HCT116 (cell line): Measurements from ENCODE around the gene OR6J1. TPM values are rescaled to one million over a fixed set of nuclear protein-coding genes. Genes with fewer than 3 reads are reported as not detected.
A peak's percentile ranks its signal among the peaks of the same experiment; 100 is the strongest.

ENCODE experiments used
- ATAC-seq: fragments of 200-7000 bp; cut with Tn5 transposase; 2 replicates; pipeline ENCODE4 v1.9.1; 2020; ENCODE audit warnings: mild to moderate bottlenecking, moderate library complexity
- BruUV-seq: library from RNA; stranded (reverse); fragments of 400-500 nt; replicated peaks from 2 replicates; lab custom pipeline; 2021; lab: Mats Ljungman, UMichigan
- CTCF ChIA-PET: fragments of 300-600 bp; sonication (Branson Sonifier 250); formaldehyde crosslinking; loops from one replicate; lab custom pipeline; 2021; ENCODE audit warnings: antibody characterized with exemption; lab: Charles Lee
- POLR2A ChIA-PET: fragments of 300-600, 350-600 bp; sonication (Branson Sonifier 250); formaldehyde crosslinking; loops from one replicate; lab custom pipeline; 2021; ENCODE audit warnings: antibody characterized with exemption; lab: Charles Lee
- RAD21 ChIA-PET, 2 experiments: fragments of 300-600 bp; sonication (Branson Sonifier 250); formaldehyde crosslinking; loops; one replicate each; lab custom pipeline; 2023; ENCODE audit warnings: low total read pairs in 2 of 2; ENCODE audit not compliant: uncharacterized antibody in 2 of 2, unreplicated experiment in 2 of 2, low non-redundant PET in 1 of 2; lab: Charles Lee
- DNase-seq: peaks from one replicate; pipeline ENCODE4 v3.0.0-alpha.2; 2010; ENCODE audit warnings: low read depth, low spot score
- H2AFZ ChIP-seq: fragments of 200-600 bp; shearing (Covaris generic), sonication (generic); 2 replicates; pipeline ENCODE4 v1.6.1; 2017; ENCODE audit warnings: low read depth, mixed run types, mixed read lengths, antibody characterized with exemption, low read length; ENCODE audit not compliant: poor library complexity, severe bottlenecking
- H3K27ac ChIP-seq: 2 replicates; pipeline ENCODE4 v1.5.1; 2012; ENCODE audit warnings: low read depth, low read length
- H3K27me3 ChIP-seq: fragments of 200-600 bp; sonication (generic); 2 replicates; pipeline ENCODE4 v1.6.1; 2016; ENCODE audit warnings: mixed run types, low read length, mixed read lengths; ENCODE audit not compliant: insufficient read depth
- H3K36me3 ChIP-seq, 2 experiments: fragments of 200-500 bp in 1 of 2; fragments of 200-600 bp in 1 of 2; sonication (Bioruptor generic) in 1 of 2; sonication (generic) in 1 of 2; 2 replicates each; pipeline versions ENCODE4 v1.5.1 to v1.6.1; 2014 to 2016; ENCODE audit warnings: low read length in 2 of 2, inconsistent platforms in 1 of 2, mixed read lengths in 1 of 2, mixed run types in 1 of 2; ENCODE audit not compliant: insufficient read depth in 2 of 2, control insufficient read depth in 1 of 2
- H3K4me1 ChIP-seq, 2 experiments: fragments of 200-600 bp in 1 of 2; sonication (generic) in 1 of 2; 2 replicates each; pipeline versions ENCODE4 v1.5.1 to v1.6.1; 2012 to 2017; ENCODE audit warnings: low read length in 2 of 2, inconsistent platforms in 1 of 2, mild to moderate bottlenecking in 1 of 2, mixed read lengths in 1 of 2, mixed run types in 1 of 2, moderate library complexity in 1 of 2; ENCODE audit not compliant: insufficient read depth in 2 of 2, control insufficient read depth in 1 of 2
- H3K4me2 ChIP-seq: fragments of 200-600 bp; sonication (generic); 2 replicates; pipeline ENCODE4 v1.6.1; 2017; ENCODE audit warnings: mixed run types, low read length, mixed read lengths
- H3K4me3 ChIP-seq, 2 experiments: fragments of 200-600 bp in 1 of 2; sonication (generic) in 1 of 2; replicated peaks in 1 of 2; 2 replicates each; pipeline ENCODE4 v1.5.1; 2011 to 2016; ENCODE audit warnings: low read length in 2 of 2, control low read depth in 1 of 2, low read depth in 1 of 2, mild to moderate bottlenecking in 1 of 2, mixed read lengths in 1 of 2, mixed run types in 1 of 2
- H3K79me2 ChIP-seq: fragments of 200-600 bp; sonication (generic); 2 replicates; pipeline ENCODE4 v1.6.1; 2017; ENCODE audit warnings: mild to moderate bottlenecking, mixed run types, low read length, moderate library complexity, mixed read lengths; ENCODE audit not compliant: insufficient read depth
- H3K9ac ChIP-seq: fragments of 200-600 bp; sonication (generic); 2 replicates; pipeline ENCODE4 v1.6.1; 2016; ENCODE audit warnings: low read length, mixed read lengths
- H3K9me2 ChIP-seq: fragments of 200-600 bp; sonication (generic), shearing (Covaris generic); 2 replicates; pipeline ENCODE4 v1.6.1; 2017; ENCODE audit warnings: mixed run types, mild to moderate bottlenecking, moderate library complexity; ENCODE audit not compliant: insufficient read depth
- H3K9me3 ChIP-seq, 2 experiments: fragments of 200-500 bp in 1 of 2; fragments of 200-600 bp in 1 of 2; sonication (Bioruptor generic) in 1 of 2; sonication (generic) in 1 of 2; 2 replicates each; pipeline ENCODE4 v1.6.1; 2014 to 2017; ENCODE audit warnings: low read length in 2 of 2, mixed read lengths in 2 of 2, inconsistent platforms in 1 of 2, low read depth in 1 of 2, mild to moderate bottlenecking in 1 of 2, mixed run types in 1 of 2, moderate library complexity in 1 of 2; ENCODE audit not compliant: control insufficient read depth in 1 of 2, insufficient read depth in 1 of 2
- H4K20me1 ChIP-seq: fragments of 200-600 bp; sonication (generic), shearing (Covaris generic); 2 replicates; pipeline ENCODE4 v1.6.1; 2017; ENCODE audit warnings: mixed run types, mild to moderate bottlenecking, moderate library complexity; ENCODE audit not compliant: insufficient read depth
- CBX3 ChIP-seq: IDR thresholded peaks from 2 replicates; pipeline ENCODE4 v1.6.1; 2012; ENCODE audit warnings: low read depth
- CEBPB ChIP-seq: IDR thresholded peaks from 2 replicates; pipeline ENCODE4 v1.6.1; 2012; ENCODE audit warnings: low read depth
- EGR1 ChIP-seq: IDR thresholded peaks from 2 replicates; pipeline ENCODE4 v1.6.1; 2012; ENCODE audit warnings: low read depth
- ELF1 ChIP-seq: IDR thresholded peaks from 2 replicates; pipeline ENCODE4 v1.6.1; 2012; ENCODE audit warnings: low read depth, borderline replicate concordance
- MAX ChIP-seq: IDR thresholded peaks from 2 replicates; pipeline ENCODE4 v1.6.1; 2012
- RAD21 ChIP-seq: IDR thresholded peaks from 2 replicates; pipeline ENCODE4 v1.6.1; 2012; ENCODE audit warnings: low read depth, mild to moderate bottlenecking
- REST ChIP-seq: IDR thresholded peaks from 2 replicates; pipeline ENCODE4 v1.6.1; 2012; ENCODE audit warnings: low read depth
- SIN3A ChIP-seq: IDR thresholded peaks from 2 replicates; pipeline ENCODE4 v1.6.1; 2012; ENCODE audit warnings: low read depth
- ZBTB33 ChIP-seq: IDR thresholded peaks from 2 replicates; pipeline ENCODE4 v1.6.1; 2011; ENCODE audit warnings: mild to moderate bottlenecking, low read length, moderate library complexity; ENCODE audit not compliant: insufficient replicate concordance; ENCODE audit errors: extremely low read depth
- ZFX ChIP-seq: fragments of 450-650 bp; IDR thresholded peaks from 2 replicates; pipeline ENCODE4 v1.6.1; 2017
- intact Hi-C: fragments of 100-400 bp; cut with micrococcal nuclease; formaldehyde crosslinking; loops from 2 replicates; pipeline ENCODE4 v1.10.0; 2022
- total RNA-seq: library from RNA; stranded (reverse); gene quantifications from one replicate; pipeline ENCODE4 v1.2.1, GENCODE V29; 2021; ENCODE audit not compliant: unreplicated experiment

OR6J1 gene
- total RNA-seq, 1 experiment from 2014 or later, result not detected

GRCh38 chr14:22597265-22597664 is 46.9 kb downstream of the OR6J1 start:
- H3K36me3 ChIP-seq, result no peaks in the 10 kb centered on the region; a peak in 1 of 4 replicates
- intact Hi-C loops, result no loop called here
- RAD21 ChIA-PET, result no interaction called here
- no peak overlapping the region for H3K27ac ChIP-seq
- peaks cover 4 to 35% of the 10 kb centered on the region in 2 experiments for H3K4me1 ChIP-seq
- no peak for TF ChIP-seq EGR1
- no peak for TF ChIP-seq ZFX
- TF ChIP-seq RAD21, result no peak
- no peak for TF ChIP-seq CEBPB
- no peak for TF ChIP-seq MAX
- TF ChIP-seq ELF1, result no peak
- no peak for TF ChIP-seq REST
- no peak for TF ChIP-seq CBX3
- no peak for TF ChIP-seq SIN3A
- no peak for TF ChIP-seq ZBTB33
- TF ChIP-seq, all 23 proteins: peak for 0
- no TSS peak for BruUV-seq
- Histone ChIP-seq H4K20me1 (no peaks in the 10 kb centered on the region), H3K79me2 (no peaks in the 10 kb centered on the region), H3K9me2 (no peaks in the 10 kb centered on the region), H3K9me3 (no peaks in the 10 kb centered on the region), H3K4me3 (no peak overlapping the region), H3K9ac (no peak overlapping the region), H3K27me3 (peaks cover 10% of the 10 kb centered on the region; the same call in 1 of the 2 replicates), H3K4me2 (peak overlapping the region; percentile 95), H2AFZ (peak overlapping the region; percentile 93)
- no peak for DNase-seq
- ATAC-seq, result no peak
- ChIA-PET CTCF (interaction anchor here (0.9 to 2.5 kb wide), 3 partner anchors 8 to 27 kb away, joined by 3 to 31 read pairs (median 7); partner anchors contain the start of gene DAD1), POLR2A (interaction anchor here (1.0 kb wide), 1 partner anchor 8 kb away, joined by 4 read pairs; the partner anchor contains the start of gene DAD1)
